Esophagus squamous epithelium (tissue), 4 donors: ENCODE results near the gene CLEC11A.

Experiments used
- POLR2A ChIP-seq, 4 donors: fragments of 450-650 bp; IDR thresholded peaks; one replicate each; pipeline ENCODE4 v1.6.1; 2017; ENCODE audit warnings: antibody characterized with exemption in 4 of 4, mild to moderate bottlenecking in 4 of 4, moderate library complexity in 3 of 4
- TF ChIP-seq, protein P1 (sequence below), 6 experiments: fragments of 450-650 bp in 4 of 6; fragments of 200-600 bp in 2 of 6; sonication (generic) in 2 of 6; IDR thresholded peaks; one replicate each; pipeline ENCODE4 v1.5.1; 2016 to 2019; ENCODE audit warnings: antibody characterized with exemption in 6 of 6, mild to moderate bottlenecking in 4 of 6, moderate library complexity in 4 of 6

DNA sequence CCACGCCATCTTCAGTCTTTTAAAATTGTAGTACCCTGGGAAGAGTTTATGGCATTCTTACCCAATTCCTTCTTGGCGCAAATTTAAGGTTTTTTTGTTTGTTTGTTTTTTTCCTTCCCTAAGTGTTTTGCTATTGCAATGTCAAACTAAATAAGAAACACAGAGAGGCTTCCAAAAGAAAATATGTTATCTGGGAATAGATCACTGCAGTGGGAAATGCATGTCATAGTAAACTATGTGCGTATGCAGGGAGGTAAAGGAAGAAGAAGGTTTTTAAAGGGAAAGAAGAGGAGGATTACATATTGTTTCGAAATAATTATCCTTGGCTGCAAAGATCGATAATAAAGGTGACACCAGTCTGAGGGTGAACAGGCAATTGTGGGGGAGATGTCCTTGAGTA, 13.2 kb downstream of the CLEC11A start:
- TF ChIP-seq POLR2A (IDR thresholded peaks at IDR 0.05), result no peak
- TF ChIP-seq, protein P1, sequence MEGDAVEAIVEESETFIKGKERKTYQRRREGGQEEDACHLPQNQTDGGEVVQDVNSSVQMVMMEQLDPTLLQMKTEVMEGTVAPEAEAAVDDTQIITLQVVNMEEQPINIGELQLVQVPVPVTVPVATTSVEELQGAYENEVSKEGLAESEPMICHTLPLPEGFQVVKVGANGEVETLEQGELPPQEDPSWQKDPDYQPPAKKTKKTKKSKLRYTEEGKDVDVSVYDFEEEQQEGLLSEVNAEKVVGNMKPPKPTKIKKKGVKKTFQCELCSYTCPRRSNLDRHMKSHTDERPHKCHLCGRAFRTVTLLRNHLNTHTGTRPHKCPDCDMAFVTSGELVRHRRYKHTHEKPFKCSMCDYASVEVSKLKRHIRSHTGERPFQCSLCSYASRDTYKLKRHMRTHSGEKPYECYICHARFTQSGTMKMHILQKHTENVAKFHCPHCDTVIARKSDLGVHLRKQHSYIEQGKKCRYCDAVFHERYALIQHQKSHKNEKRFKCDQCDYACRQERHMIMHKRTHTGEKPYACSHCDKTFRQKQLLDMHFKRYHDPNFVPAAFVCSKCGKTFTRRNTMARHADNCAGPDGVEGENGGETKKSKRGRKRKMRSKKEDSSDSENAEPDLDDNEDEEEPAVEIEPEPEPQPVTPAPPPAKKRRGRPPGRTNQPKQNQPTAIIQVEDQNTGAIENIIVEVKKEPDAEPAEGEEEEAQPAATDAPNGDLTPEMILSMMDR (IDR thresholded peaks at IDR 0.05), result no peak
